ENCODE data around the gene WBP2NL. TPM values are rescaled to one million over a fixed set of nuclear protein-coding genes. Genes with fewer than 3 reads are reported as not detected.

The WBP2NL gene
- polyA plus RNA-seq, 2 of the 4 experiments (the other 2 are of a cell fraction), result 0.10 to 0.14 TPM

DNA sequence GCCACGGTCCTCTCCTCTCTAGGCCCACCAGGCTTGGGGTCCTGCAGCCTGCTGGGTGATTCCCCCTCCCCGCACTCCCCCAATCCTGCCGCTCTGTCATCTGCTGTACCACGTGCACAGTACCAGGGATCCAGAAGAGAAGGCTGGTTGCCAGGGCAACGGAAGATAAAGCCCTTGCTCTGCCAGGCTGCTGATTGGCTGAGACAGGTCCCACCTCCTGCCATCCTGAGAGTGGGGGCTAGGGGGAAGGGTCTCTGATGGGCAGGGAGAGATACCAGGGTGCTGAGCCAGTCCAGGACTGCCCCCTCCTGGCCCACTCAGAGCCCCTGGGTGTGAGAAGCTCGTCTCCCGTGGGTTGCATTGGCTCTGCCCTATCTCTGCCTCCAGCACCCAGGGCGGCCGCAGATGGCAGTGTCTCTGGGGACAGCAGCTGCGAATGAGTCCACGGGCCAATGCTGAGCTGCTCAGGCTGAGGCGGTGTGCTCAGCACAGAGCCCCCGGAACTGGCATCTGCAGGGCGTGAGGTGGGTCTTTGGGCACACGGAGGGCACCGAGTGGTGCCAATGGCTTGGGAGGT is 46.6 kb upstream of the WBP2NL start, which contains the start of gene SMIM45 (continued):
- TF ChIP-seq, protein P1, sequence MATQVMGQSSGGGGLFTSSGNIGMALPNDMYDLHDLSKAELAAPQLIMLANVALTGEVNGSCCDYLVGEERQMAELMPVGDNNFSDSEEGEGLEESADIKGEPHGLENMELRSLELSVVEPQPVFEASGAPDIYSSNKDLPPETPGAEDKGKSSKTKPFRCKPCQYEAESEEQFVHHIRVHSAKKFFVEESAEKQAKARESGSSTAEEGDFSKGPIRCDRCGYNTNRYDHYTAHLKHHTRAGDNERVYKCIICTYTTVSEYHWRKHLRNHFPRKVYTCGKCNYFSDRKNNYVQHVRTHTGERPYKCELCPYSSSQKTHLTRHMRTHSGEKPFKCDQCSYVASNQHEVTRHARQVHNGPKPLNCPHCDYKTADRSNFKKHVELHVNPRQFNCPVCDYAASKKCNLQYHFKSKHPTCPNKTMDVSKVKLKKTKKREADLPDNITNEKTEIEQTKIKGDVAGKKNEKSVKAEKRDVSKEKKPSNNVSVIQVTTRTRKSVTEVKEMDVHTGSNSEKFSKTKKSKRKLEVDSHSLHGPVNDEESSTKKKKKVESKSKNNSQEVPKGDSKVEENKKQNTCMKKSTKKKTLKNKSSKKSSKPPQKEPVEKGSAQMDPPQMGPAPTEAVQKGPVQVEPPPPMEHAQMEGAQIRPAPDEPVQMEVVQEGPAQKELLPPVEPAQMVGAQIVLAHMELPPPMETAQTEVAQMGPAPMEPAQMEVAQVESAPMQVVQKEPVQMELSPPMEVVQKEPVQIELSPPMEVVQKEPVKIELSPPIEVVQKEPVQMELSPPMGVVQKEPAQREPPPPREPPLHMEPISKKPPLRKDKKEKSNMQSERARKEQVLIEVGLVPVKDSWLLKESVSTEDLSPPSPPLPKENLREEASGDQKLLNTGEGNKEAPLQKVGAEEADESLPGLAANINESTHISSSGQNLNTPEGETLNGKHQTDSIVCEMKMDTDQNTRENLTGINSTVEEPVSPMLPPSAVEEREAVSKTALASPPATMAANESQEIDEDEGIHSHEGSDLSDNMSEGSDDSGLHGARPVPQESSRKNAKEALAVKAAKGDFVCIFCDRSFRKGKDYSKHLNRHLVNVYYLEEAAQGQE (IDR thresholded peaks at IDR 0.05), result no peak
- no peak for TF ChIP-seq RFX5 (IDR thresholded peaks at IDR 0.05)
- no peak for TF ChIP-seq EP300 (IDR thresholded peaks at IDR 0.05)
- TF ChIP-seq ZC3H11A (IDR thresholded peaks at IDR 0.05), result no peak

DNA sequence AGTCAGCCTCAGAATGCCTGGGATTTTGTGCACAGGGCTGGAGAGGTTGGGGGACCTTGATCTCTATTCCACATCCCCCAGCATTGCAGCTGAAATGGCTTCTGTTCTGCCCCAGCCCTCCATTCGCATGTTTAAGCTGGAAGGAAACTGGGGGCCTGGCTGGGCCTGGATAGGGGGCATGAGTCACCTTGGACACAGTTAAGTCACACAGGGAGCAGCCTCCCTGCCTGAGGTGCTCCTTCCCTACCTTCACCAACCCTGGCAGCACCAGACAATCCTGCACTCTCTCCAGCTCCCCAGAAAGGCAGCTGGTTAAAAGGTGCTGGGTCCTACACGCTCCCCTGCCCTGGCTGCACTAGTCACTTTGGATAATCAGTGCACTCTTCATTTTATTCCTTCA is 45.9 kb upstream of the WBP2NL start:
- ATAC-seq, result 0 out of 6 replicates have a peak, but pooled peaks of 1 of the 2 experiments have one; percentile 5
- Histone ChIP-seq H3K4me1 (no peaks in the 10 kb centered on the region; the same call in 2 of the 3 replicates), H3K27ac (no peak overlapping the region), H3K4me2 (no peak overlapping the region), H3K4me3 (no peak overlapping the region), H3K9me3 (no peaks in the 10 kb centered on the region)
- WGBS (ENCODE audit: missing lambda C conversion rate), result 83% methylated on average over 2 of the region's 2 CpGs
- no peak for DNase-seq (ENCODE audit: low read depth in 1 of 2, low spot score in 1 of 2)
- no peak for FAIRE-seq
- TF ChIP-seq CBX2 (IDR thresholded peaks at IDR 0.05; ENCODE audit: borderline replicate concordance, low read depth), result no peak
- no peak for TF ChIP-seq ZC3H11A (IDR thresholded peaks at IDR 0.05)
- TF ChIP-seq FOSL2 (IDR thresholded peaks at IDR 0.05), result no peak
- TF ChIP-seq FOSL2 (CRISPR knock-in tag; IDR thresholded peaks at IDR 0.05), result no peak
- TF ChIP-seq PHF8 (IDR thresholded peaks at IDR 0.05; ENCODE audit: borderline replicate concordance, low read depth), result no peak
- no peak for TF ChIP-seq TP53 (CRISPR knock-in tag; IDR thresholded peaks at IDR 0.05)
- TF ChIP-seq EHMT2 (IDR thresholded peaks at IDR 0.05; ENCODE audit: low read depth), result no peak
- no peak for TF ChIP-seq CEBPB (IDR thresholded peaks at IDR 0.05)
- no peak for TF ChIP-seq NPAS2 (CRISPR knock-in tag; IDR thresholded peaks at IDR 0.05; ENCODE audit: borderline replicate concordance)
- TF ChIP-seq, protein P2, sequence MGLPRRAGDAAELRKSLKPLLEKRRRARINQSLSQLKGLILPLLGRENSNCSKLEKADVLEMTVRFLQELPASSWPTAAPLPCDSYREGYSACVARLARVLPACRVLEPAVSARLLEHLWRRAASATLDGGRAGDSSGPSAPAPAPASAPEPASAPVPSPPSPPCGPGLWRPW (IDR thresholded peaks at IDR 0.05), result no peak
- TF ChIP-seq FOSB (CRISPR knock-in tag; IDR thresholded peaks at IDR 0.05), result no peak
- POLR2A ChIA-PET, result no interaction called here
- CTCF ChIA-PET, result interaction anchor here (0.8 to 2.1 kb wide), 2 partner anchors 12 to 138 kb away, joined by 3 to 10 read pairs; partner anchors contain the start of gene NDUFA6

DNA sequence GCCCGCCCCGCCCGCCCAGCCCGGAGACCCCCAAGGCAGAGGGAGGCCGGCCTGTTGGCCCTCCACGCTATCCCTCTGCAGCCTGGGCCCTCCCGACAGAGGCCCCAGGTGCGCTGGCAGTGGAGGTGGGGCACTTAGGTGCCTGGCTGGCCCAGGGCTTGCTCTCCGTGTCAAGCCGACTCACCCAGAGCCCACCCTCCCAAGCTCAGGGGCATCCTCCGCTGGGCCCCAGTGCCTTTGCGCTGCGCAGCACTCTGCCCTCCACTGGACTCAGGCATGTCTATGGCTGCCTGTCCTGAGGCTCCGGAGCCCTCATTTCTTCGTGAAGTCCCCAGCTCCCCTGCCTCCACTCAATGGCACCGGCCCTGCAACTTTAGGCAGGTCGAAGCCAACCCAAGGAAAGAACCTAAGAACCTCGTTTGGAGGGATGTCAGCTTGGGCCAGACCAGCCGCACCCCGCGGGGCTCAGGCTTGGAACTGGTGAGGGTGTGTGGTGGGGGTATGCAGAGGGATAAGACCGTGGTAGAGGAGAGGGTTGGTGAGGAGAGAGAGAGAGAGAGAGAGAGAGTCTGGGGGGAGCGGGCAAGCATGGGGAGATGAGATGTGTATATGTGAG is 40.5 kb upstream of the WBP2NL start:
- FAIRE-seq (no peak), ATAC-seq (peak; percentile 28 to 63; a peak in 3 of 6 replicates), DNase-seq (ENCODE audit: low read depth in 1 of 2, low spot score in 1 of 2) (no peak)
- Histone ChIP-seq H3K4me1 (no peaks in the 10 kb centered on the region), H3K4me3 (no peak overlapping the region), H3K27ac (peak overlapping the region; percentile 51 to 72; a peak in 5 of 6 replicates), H3K9me3 (no peaks in the 10 kb centered on the region), H3K4me2 (peak overlapping the region; percentile 73)
- WGBS (ENCODE audit: missing lambda C conversion rate), result 86% methylated on average over 7 of the region's 23 CpGs
- POLR2A ChIA-PET, result no interaction called here
- CTCF ChIA-PET, result interaction anchor here (0.6 to 1.2 kb wide), 7 partner anchors 8 to 217 kb away, joined by 3 to 5 read pairs (median 3); partner anchors contain the start of gene CENPM
- TF ChIP-seq MYC (IDR thresholded peaks at IDR 0.05; ENCODE audit: borderline replicate concordance, low read length) (no peak), PHF8 (IDR thresholded peaks at IDR 0.05; ENCODE audit: borderline replicate concordance, low read depth) (no peak), SMC3 (IDR thresholded peaks at IDR 0.05) (no peak), POLR2A (IDR thresholded peaks at IDR 0.05; ENCODE audit: low read length) (no peak), EHF (CRISPR knock-in tag; IDR thresholded peaks at IDR 0.05) (no peak), CEBPB (IDR thresholded peaks at IDR 0.05) (no peak), NPAS2 (CRISPR knock-in tag; IDR thresholded peaks at IDR 0.05; ENCODE audit: borderline replicate concordance) (no peak), CHD4 (IDR thresholded peaks at IDR 0.05; ENCODE audit: borderline replicate concordance) (no peak), SREBF2 (IDR thresholded peaks at IDR 0.05) (no peak), EHMT2 (IDR thresholded peaks at IDR 0.05; ENCODE audit: low read depth) (no peak)
- TF ChIP-seq, protein P3, sequence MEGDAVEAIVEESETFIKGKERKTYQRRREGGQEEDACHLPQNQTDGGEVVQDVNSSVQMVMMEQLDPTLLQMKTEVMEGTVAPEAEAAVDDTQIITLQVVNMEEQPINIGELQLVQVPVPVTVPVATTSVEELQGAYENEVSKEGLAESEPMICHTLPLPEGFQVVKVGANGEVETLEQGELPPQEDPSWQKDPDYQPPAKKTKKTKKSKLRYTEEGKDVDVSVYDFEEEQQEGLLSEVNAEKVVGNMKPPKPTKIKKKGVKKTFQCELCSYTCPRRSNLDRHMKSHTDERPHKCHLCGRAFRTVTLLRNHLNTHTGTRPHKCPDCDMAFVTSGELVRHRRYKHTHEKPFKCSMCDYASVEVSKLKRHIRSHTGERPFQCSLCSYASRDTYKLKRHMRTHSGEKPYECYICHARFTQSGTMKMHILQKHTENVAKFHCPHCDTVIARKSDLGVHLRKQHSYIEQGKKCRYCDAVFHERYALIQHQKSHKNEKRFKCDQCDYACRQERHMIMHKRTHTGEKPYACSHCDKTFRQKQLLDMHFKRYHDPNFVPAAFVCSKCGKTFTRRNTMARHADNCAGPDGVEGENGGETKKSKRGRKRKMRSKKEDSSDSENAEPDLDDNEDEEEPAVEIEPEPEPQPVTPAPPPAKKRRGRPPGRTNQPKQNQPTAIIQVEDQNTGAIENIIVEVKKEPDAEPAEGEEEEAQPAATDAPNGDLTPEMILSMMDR (IDR thresholded peaks at IDR 0.05), result no peak; the same call in 1 of the 3 replicates

Measured in A549 (cell line).